Mammary epithelial cell (primary cell): ENCODE results near the gene EYS.

ENCODE experiments used
- CTCF ChIP-seq, 2 donors: IDR thresholded peaks in 1 of 2; conservative IDR thresholded peaks in 1 of 2; 2 replicates each; pipeline ENCODE4 v1.5.1; 2011 to 2012; ENCODE audit warnings: inconsistent platforms in 2 of 2, low read length in 2 of 2, mild to moderate bottlenecking in 2 of 2, control low read depth in 1 of 2, low read depth in 1 of 2; ENCODE audit not compliant: insufficient read depth in 1 of 2; ENCODE audit errors: extremely low read depth in 1 of 2
- EZH2 ChIP-seq: IDR thresholded peaks from 2 replicates; pipeline ENCODE4 v1.6.1; 2012; ENCODE audit warnings: low read length, inconsistent platforms, borderline replicate concordance

GRCh38 chr6:65253041-65253440 lies 454.0 kb downstream of the EYS start:
- TF ChIP-seq CTCF (conservative IDR thresholded peaks at IDR 0.05 in 1 of 2, IDR thresholded peaks at IDR 0.05 in 1 of 2; ENCODE audit: extremely low read depth in 1 of 2, insufficient read depth in 1 of 2, low read depth in 1 of 2, low read length in 2 of 2) (no peak), EZH2 (no peak)
